HG03457 (cell line): ENCODE data around the gene SYT6.
A peak's percentile ranks its signal among the peaks of the same experiment; 100 is the strongest.

ENCODE experiments used
- ATAC-seq: cut with Tn5 transposase; IDR thresholded peaks from one replicate; pipeline ENCODE4 v1.9.1; 2021; ENCODE audit warnings: moderate number of reproducible peaks; ENCODE audit not compliant: unreplicated experiment

The SYT6 gene

DNA sequence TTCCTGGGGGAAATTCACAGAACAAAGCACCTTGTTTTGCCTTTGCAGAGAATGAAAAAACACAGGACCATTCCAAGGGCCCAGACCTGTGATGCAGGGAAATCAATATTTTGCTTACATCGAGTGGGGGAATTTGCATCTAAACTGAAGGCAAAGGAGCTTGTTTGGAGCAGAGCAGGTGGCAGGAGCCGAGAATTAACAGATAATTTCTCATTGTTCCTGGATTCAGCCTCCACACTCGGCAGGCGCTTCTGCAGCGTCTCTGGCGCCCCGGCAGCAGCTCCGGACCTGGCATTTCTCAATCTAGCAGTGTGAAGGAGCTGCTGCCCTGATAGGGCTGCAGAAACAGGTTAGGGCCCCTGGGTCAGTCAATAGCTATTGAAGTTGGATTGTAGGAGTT lies 2.0 kb upstream of the SYT6 start:
- ATAC-seq = no peak

DNA sequence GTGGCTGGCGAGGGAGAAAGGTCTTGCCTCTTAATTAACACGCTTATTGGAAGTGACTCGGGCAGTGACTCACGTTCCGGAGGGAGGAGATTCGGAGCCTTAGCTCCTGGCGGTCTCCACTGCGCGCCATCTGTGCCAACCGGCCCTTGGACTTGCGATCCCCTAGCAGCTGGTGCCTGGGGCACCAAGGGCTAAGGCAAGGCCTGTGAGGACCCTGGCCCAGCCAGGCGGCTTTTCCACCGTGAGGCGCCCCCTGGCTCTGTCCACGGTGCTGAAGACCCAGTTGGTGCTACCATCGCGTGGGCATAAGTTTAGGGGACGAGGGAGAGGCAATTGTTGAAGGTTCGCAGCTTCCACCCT lies 1.3 kb upstream of the SYT6 start:
- ATAC-seq = no peak

DNA sequence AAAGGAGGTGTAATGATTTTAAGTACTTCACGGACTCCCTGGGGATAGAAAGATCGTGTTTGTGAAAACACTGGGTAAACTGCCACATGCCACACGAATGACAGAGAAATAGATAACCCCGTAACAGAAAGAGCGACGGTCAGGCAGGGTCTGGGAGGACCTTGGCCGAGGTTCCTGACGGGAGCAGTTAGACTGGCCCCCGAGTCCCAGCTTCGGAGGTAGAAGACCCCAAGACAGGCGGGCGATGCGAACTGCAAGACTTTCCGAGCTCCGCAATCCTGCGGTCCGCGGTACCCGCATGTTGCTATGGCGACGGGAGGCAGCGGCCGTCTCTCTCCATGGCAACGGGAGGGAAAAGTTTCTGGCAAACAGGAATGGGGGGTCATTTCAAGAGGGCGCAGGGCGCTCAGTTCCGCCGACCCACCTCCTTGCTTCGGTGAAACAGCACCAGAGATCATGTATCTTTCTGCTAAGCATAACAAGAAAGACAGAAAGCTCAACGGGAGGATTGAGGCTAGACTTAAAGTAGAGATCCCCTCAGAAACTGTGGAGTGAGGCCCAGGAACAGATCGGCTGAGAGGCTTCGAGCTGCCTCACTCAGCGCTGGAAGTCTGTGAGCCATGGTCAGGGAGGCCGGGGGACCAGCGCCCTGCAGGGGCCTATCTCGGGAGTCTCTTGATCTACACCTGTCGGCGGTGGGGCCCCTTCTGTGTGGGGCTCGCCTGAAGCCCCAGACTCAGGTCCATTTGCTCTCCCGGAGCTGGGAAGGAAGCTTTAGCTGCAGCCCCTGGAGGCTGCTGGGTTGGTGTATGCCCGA lies 685 bp upstream of the SYT6 start:
- no peak for ATAC-seq

DNA sequence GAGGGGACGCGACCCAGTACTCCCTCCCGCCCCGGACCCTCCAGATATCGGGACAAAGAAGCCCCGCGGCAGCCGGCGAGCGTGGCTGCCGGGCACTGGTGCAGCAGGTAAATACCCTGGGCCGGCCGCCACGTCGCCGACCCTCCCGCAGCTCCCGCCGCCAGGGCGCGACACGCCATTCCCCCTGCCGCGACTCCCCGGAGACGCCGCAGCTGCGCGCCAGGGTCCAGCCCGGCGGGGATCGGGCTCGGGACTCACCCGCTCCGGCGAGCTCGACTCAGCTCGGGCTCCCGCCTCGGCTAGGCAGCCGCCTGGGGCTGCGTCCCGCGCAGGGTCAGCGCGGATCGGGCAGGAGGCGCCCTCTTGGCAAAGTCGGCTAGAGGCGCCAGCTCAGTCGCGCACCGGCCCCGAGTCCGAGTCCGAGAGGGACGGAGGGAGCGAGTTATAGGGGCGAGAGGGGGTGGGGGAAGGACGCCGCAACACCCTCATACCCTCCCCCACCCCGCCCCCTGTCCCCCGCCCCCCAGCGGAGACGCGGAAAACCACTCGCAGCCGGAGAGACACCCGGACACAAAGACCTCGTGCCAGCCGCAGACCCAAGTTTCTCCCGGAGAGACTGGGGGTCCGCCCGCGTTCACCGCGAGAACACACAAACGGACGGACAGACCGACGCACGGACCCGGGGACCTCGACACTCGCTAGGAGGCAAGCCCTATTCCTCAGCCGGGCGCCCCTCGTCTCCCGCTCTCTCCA lies 985 bp downstream of the SYT6 start:
- ATAC-seq = no peak

DNA sequence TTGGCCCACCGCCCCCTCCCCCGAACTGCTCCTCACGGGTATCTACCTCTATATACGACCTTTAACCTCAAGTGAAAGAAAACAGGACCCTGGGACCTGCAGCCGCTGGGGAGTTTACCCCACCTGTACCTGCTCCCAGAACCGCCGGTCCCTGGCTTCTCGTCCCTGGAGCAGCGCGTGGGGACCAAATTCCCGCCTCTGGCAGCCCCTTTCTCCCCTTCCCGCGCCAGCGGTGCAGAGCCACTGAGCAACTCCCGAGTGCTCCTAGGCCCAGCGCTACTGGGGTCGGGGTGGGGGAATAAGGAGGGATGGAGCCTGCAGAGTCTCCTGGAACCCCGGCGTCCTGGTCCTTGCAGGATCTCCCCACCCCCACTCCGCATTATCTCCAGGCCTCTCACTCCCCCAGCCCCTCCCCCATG lies 1.6 kb downstream of the SYT6 start:
- no peak for ATAC-seq

DNA sequence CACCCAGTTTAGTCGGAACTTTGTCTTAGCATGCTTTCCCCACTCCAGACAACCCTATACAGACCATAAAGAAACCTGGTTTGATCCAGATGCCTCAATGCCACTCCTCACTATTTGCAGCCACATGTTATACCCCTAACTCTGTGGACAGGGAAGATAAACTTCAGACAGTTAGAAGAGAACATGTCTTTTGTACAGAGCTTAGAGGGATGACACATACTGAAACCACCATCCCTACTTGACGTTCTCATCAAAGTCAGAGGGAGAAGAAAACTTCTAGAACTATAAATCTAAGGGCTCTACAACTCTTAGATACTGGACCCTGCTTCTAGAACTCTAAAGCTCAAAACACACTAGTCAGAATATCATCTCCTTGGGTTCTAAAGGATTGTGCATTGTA lies 3.7 kb downstream of the SYT6 start:
- ATAC-seq = no peak

DNA sequence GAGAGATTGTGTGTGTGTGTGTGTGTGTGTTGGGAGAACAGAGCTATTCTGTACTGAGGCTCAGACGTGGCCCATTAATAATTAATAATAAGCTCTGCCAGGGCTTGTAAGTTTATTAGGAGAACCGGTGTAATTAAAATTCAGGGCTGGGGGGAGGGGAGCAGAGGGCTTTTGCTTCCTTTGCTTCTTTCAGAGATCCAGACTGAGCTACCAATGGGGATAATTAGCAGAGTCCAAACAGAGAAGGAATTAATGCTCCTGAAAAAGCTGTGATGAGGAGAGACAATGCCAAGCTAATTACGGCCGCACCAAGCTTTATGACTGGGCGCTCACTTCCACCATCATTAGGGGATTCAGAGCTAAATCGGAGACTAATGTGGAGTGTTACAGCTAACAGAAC lies 4.5 kb downstream of the SYT6 start:
- ATAC-seq = no peak

DNA sequence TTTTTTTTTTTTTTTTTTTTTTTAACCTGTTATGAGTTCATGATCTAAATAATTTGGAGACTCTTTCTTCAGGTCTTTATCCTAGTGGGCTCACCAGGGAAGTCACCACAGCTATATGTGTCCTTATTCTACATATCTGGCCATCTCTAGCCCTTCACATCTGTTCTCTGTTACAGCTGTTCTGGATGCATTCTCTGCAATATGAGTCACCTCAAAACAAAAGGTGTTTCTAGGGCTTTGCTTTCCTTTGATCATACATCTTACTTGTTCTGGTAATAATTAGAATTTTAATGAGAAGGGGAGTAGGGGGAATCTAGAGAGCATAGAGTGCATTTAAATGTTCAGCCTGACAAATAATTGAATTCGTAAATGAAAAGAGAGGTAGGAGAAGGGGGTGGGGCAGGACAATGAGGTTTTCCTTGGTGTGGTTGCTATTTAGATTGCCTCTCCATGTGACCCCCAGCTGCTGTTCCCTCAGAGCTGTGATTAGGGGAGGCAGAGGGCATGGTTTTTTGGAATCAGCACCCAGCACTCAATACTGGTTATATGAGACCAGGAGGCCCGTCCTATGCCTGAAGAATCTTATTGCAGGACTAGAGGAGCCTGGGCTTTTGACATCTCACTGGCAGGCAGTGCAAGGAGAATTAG lies 8.0 kb downstream of the SYT6 start:
- ATAC-seq = no peak

DNA sequence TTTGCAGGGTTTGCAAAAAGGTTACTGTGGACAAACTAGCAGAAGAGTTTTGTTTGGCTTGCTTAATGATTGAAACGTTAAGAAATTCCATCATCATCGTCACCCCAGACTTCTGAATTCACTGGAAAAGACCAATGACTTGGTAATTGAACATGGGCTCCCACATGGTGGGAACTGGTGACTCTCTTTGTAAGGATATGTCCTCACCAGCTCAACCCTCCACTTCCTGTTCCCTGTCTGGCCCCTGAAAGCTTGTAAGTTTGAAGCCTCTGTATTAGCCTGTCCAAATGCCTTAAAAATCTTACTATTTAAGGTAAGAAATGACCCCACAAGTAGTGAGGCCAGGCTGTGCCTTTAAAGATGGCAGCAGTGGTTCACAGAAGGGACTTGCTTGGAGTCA lies 9.7 kb downstream of the SYT6 start:
- no peak for ATAC-seq

DNA sequence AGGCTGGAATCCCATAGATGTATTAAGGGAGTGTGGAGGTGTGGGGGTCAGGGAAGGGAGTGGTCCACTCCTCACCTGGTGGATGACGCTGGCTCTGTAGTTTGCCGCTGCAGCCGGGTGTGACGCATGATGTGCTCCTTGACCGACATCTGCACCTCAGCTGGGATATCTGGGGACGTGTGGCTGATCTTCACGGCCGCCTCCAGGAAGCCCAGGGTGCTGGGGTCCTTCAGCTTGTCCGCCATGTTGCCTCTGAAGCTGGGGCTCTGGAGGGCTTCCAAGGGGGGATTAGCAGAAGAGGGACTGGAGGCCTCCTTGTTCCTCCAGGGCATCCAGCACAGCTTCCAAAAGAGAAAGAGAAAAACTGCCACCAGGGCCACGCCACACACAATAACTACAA lies 14.1 kb downstream of the SYT6 start:
- ATAC-seq = no peak

DNA sequence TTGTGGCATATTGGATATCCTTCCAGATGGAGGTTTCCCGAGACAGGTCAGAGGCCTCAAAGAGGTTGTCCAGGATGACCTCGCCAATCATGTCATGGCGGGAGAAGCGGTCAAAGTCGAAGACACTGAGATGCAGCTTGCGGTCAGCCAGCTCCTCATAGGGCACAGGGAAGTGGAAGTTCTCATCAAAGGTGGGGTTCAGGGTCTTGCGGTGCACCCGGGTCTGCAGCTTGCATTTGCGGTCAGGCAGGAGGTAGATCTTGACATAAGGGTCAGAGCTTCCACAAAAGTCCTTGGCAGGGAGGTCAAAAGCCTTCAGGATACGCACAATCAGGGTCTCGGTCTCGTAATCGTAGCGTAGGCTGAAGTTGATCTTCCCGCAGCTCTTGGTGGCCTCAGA lies 16.2 kb downstream of the SYT6 start:
- no peak for ATAC-seq

DNA sequence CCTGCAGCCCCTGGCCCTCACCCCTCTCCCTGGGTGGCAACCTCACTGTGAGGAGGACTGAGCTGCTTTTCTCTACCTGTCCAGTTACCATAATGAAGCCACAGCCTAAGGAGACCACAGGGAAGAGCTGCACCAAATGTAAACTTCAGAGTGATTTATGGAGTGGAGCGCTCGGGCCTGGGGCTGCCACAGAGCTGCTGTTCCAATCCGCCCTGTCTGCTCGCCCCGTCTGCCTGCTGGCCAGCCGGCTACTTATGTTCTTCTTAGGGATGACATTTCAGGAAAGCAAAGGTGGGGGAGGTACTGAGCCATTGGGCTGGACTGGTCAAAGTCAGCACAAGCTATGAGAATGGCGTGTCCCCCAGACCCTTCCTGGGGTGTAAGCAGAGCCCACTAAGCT lies 17.9 kb downstream of the SYT6 start:
- no peak for ATAC-seq

DNA sequence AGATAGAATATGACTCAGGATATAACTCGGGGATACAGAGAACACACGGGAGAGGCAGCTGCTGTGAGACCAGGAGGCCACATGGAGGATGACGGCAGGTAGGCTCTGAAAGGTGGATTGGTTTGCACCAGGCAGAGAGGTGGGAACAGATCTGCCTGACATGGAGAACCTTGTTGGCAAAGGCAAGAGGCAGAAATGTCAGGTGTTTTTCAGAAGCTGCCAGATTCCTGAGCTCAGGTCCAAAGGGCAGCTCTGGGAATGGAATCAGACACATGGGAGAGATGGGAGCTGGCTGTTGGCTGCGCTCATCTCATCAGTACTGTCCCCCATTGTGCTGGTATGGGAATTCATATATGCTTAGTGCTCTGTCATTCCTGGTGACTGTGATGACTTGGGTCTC lies 19.2 kb downstream of the SYT6 start:
- no peak for ATAC-seq

DNA sequence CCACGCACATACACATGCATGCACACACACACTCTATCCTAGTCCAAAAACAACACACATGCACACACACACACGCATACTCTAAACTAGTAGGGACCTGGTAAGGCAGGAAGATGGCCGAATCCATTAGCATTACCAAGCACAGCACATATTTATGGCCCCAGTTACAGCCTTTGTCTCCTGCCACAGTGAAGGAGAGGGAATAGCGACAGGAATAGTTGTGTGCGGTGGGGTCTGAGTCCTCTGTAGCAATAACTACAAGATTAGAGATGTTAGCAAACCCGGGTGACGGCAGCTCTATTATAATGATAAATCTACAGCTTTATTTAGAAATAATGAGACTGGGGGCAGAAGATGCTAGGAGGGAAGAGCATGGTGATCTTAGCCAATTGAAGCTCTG lies 20.5 kb downstream of the SYT6 start:
- no peak for ATAC-seq

DNA sequence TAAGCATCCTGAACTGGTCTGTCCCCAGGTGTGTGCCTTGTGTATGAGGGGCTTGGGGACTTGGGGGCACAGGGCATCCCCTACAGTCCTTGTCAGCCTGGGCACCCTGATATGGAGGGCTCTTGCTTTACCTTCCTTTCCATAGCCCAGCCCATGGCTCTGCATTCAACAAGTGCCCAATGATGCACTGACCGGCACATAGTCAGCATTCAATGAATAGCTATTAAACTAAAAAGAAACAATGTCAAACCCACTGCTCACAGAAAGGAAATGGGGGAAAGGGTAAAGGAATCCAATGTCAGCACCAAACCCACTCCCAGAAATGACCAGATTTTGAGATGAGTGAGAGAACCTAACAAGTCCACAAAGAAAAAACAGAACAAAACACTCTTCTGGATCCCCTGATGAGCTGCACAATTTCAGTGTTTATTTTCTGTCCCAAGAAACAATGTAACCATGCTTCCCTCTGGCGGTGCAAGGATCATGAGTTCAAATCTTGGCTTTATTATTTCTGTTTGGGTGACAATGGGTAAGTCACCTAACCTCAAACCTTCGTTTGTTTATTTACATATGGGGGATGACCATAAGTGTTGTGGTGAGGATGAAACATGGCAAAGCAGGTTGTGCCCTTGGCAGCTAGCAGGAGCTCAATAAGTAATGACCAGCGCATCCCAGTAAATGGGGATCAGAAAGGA lies 22.0 kb downstream of the SYT6 start:
- no peak for ATAC-seq

DNA sequence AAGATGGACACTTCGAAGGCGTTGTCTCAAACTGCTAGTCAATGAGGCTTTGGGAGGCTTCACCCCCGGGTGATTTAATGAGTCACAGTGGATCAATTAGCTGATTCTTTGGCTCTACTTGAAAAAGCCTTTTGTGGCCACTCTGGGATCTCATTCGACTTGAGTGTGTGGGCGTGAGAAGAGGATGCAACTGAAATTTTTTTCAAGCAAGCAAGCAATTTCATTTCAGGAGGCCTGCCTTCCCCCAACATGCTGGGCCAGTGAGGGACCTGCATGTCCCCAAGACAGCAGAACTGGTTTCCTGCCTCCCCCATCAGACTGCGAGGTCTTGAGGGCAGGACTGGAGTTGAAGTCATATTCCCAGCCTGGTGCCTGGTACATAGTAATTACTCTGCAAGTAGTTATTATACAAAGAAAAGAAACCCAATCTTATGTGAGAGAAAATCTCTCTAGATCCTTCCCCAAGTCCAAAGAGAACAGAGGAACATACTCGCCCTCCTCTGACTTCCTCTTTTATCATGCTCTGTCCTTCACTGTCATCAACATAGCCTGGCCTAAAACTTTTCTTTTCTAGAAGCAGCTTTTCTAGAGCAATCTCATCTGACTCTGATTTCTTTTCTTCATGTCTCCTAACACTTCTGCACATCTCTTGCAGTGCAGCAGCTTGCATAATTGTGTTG lies 22.7 kb downstream of the SYT6 start:
- ATAC-seq = no peak

DNA sequence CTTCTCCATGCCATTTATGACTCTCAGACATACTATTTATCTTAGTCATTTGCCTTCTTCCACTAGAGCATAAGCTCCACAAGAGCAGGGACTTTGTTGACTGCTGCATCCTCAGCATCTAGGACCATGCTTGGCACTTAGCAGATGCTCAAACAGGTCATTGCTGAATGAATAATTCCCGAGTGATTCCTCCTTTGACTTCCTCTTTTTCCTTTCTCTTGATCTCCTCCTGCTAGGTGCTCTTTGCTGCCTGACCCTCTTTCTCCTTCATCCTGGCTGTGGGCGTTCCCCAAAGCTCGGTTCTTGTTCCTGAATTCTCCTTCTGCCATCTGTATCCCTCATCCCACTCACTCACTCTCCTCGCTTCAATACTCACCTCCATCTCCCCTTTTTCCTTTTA lies 23.5 kb downstream of the SYT6 start:
- no peak for ATAC-seq

DNA sequence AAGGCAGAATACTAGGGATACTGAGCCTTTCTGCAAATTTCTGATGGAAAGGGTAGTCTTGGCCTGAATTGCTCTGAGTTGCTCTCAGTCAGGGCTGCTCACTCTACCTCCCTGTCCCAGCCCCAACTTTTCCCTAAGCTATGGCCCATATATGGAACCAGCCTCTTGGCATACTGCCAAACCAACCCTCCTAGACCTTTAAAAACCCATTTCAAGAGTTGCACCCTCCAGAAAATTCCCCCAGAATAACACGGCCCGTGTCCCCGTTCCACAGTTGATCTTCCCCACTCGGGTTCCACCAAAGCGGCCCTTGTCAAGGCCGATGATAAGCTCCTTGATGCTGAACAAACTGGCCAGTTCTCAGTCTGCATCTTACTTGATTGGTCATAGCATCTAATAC lies 25.4 kb downstream of the SYT6 start:
- no peak for ATAC-seq

DNA sequence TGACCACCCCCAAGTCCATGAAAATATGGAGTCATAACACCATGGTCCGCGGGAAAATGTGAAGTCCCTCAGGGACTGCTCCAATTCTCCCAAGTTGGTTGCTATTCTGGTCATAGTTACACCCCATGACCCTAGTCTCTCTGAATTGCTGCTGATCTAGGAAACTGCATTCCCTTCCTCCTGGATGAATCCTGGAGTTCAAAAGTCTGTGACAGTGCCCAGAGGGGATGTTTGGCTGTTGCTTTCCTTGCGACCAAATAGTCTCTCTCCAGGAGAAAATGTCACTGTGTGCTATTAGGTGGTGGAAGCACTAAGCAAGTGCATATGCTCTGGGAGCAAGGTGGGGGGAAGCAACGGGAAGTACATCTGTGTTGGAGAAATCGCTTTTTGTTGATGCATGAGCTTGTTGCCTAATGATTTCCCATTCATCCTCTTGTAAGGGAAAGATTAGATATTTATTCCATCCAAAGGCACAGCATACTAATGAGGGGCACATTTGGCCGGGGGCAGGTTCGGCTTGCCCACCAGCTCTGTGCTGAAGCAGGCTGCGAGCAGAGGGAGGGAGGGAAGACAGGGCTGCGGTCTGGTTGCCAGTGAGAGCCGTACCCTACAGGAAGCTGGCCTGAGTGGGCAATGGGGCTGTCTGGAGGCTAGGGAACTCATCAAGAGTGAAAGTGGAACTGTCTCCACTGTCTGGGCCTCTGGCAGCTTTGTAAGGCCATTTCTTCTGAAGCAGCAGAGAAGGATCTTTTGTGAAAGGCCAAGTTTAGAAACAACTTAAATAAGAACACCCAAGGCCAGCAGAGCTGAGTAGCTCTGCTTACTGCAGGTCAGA lies 27.2 kb downstream of the SYT6 start:
- ATAC-seq = peak; percentile 69

DNA sequence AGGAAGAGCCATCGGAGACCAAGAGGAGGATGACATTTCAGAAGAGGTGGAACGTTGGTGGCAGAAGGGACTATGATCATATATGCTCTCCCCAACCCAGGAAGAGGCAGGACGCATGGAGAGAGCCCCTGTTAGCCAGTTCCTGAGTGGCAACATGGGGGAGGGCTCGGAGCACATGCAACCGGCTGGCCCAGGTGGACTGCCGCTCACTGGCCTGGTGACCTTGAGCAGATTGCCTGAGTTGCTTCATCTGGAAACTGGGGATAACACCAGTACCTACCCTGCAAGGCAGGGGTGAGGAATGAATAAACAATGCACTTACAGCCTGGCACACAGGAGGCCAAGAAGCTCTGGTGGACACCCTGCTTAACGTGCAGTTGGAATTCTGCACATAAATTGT lies 29.0 kb downstream of the SYT6 start:
- ATAC-seq = no peak
